ENCODE data around the gene CDK16. TPM values are rescaled to one million over a fixed set of nuclear protein-coding genes. Genes with fewer than 3 reads are reported as not detected.

Gene CDK16
- total and polyA plus RNA-seq, 2 donors (not counting 1 experiment from before 2014, with no cell fraction given): 68.2 to 92.9 TPM

- peaks cover 0 to 17% of the 10 kb centered on the region in 2 experiments for H3K36me3 ChIP-seq (replicated peaks in 1 of 2; ENCODE audit: control extremely low read depth in 1 of 2, control insufficient read depth in 1 of 2, extremely low read depth in 1 of 2, insufficient read depth in 2 of 2, low read length in 1 of 2)
- CTCF ChIA-PET: no interaction called here
- ATAC-seq (ENCODE audit: low read depth) (no peak), DNase-seq (no peak)
- Mint-ChIP-seq H3K4me3 (no peak overlapping the region), H3K27ac (peak overlapping the region; percentile 24), H3K4me1 (no peaks in the 10 kb centered on the region), H3K27me3 (no peaks in the 10 kb centered on the region), H3K9me3 (ENCODE audit: insufficient read depth) (no peaks in the 10 kb centered on the region)
- no peak overlapping the region for H3K4me3 ChIP-seq (ENCODE audit: control extremely low read depth in 1 of 5, extremely low read depth in 1 of 5, insufficient read depth in 1 of 5, low read depth in 2 of 5, low read length in 4 of 5)
- no peak overlapping the region for H3K27ac ChIP-seq (ENCODE audit: low read length in 2 of 2)
- POLR2A ChIA-PET: no interaction called here
- WGBS (ENCODE audit: insufficient coverage): 92% methylated on average over 7 of the region's 13 CpGs
- intact Hi-C loops (cut with micrococcal nuclease): no loop called here
- TF ChIP-seq CTCF (IDR thresholded peaks at IDR 0.05) (no peak), EZH2 (IDR thresholded peaks at IDR 0.05; ENCODE audit: borderline replicate concordance, insufficient read depth, low read depth, low read length, poor library complexity, severe bottlenecking) (no peak)
- H3K27me3 ChIP-seq (replicated peaks in 1 of 4; ENCODE audit: control extremely low read depth in 1 of 4, control insufficient read depth in 3 of 4, insufficient read depth in 4 of 4, low read length in 3 of 4): no peaks in the 10 kb centered on the region
- H3K9ac ChIP-seq (ENCODE audit: low read length): no peak overlapping the region
- no peaks in the 10 kb centered on the region for H3K9me3 ChIP-seq (ENCODE audit: control extremely low read depth in 1 of 3, control insufficient read depth in 2 of 3, insufficient read depth in 1 of 3, low read length in 2 of 3)
- H3K79me2 ChIP-seq (ENCODE audit: control insufficient read depth, insufficient read depth, low read length): no peaks in the 10 kb centered on the region
- no peaks in the 10 kb centered on the region for H4K20me1 ChIP-seq (ENCODE audit: control insufficient read depth, insufficient read depth, low read length, poor library complexity, severe bottlenecking)
- H2AFZ ChIP-seq (ENCODE audit: insufficient read depth, low read depth, low read length, poor library complexity, severe bottlenecking): no peak overlapping the region
- no peak overlapping the region for H3K4me2 ChIP-seq (replicated peaks; ENCODE audit: low read depth, low read length, poor library complexity, severe bottlenecking)
- no peaks in the 10 kb centered on the region for H3K4me1 ChIP-seq (ENCODE audit: control insufficient read depth in 2 of 2, insufficient read depth in 2 of 2, low read length in 2 of 2)
Measured at GRCh38 chrX:47247999-47248320, 29.5 kb downstream of the CDK16 start.

- no peak for ATAC-seq (ENCODE audit: low read depth)
- CTCF ChIA-PET: interaction anchor here (0.6 kb wide), 1 partner anchor 297 kb away, joined by 3 read pairs; no protein-coding TSS in a partner anchor
- no peak overlapping the region for H3K27ac Mint-ChIP-seq
- Histone ChIP-seq H3K27me3 (replicated peaks in 1 of 4; ENCODE audit: control extremely low read depth in 1 of 4, control insufficient read depth in 3 of 4, insufficient read depth in 4 of 4, low read length in 3 of 4) (no peaks in the 10 kb centered on the region), H2AFZ (ENCODE audit: insufficient read depth, low read depth, low read length, poor library complexity, severe bottlenecking) (no peak overlapping the region), H3K4me1 (ENCODE audit: control insufficient read depth in 2 of 2, insufficient read depth in 2 of 2, low read length in 2 of 2) (no peaks in the 10 kb centered on the region), H3K4me2 (replicated peaks; ENCODE audit: low read depth, low read length, poor library complexity, severe bottlenecking) (no peak overlapping the region), H3K36me3 (replicated peaks in 1 of 2; ENCODE audit: control extremely low read depth in 1 of 2, control insufficient read depth in 1 of 2, extremely low read depth in 1 of 2, insufficient read depth in 2 of 2, low read length in 1 of 2) (peaks cover 0 to 17% of the 10 kb centered on the region in 2 experiments), H3K9ac (ENCODE audit: low read length) (no peak overlapping the region), H3K9me3 (ENCODE audit: control extremely low read depth in 1 of 3, control insufficient read depth in 2 of 3, insufficient read depth in 1 of 3, low read length in 2 of 3) (peaks cover 0 to under 1% (median 0%) of the 10 kb centered on the region in 3 donors), H4K20me1 (ENCODE audit: control insufficient read depth, insufficient read depth, low read length, poor library complexity, severe bottlenecking) (no peaks in the 10 kb centered on the region), H3K79me2 (ENCODE audit: control insufficient read depth, insufficient read depth, low read length) (no peaks in the 10 kb centered on the region), H3K27ac (ENCODE audit: low read length in 2 of 2) (no peak overlapping the region), H3K4me3 (ENCODE audit: control extremely low read depth in 1 of 5, extremely low read depth in 1 of 5, insufficient read depth in 1 of 5, low read depth in 2 of 5, low read length in 4 of 5) (no peak overlapping the region)
- POLR2A ChIA-PET: no interaction called here
- H3K9me3 Mint-ChIP-seq (ENCODE audit: insufficient read depth): no peaks in the 10 kb centered on the region
- H3K4me1 Mint-ChIP-seq: no peaks in the 10 kb centered on the region
- H3K4me3 Mint-ChIP-seq: no peak overlapping the region
- intact Hi-C loops (cut with micrococcal nuclease): no loop called here
- no peak for TF ChIP-seq EZH2 (IDR thresholded peaks at IDR 0.05; ENCODE audit: borderline replicate concordance, insufficient read depth, low read depth, low read length, poor library complexity, severe bottlenecking)
- TF ChIP-seq CTCF (IDR thresholded peaks at IDR 0.05): no peak
- no CpG with 5 or more reads among the region's 6 CpGs for WGBS (ENCODE audit: insufficient coverage)
- DNase-seq: peak; percentile 3
- H3K27me3 Mint-ChIP-seq: no peaks in the 10 kb centered on the region
Measured at GRCh38 chrX:47248576-47248975, 30.1 kb downstream of the CDK16 start.

Data from B cell (primary cell).